ENCODE measurements around the gene STXBP5L.

Gene STXBP5L

GRCh38 chr3:121232309-121233225 lies 324.6 kb downstream of the STXBP5L start:
- TF ChIP-seq PATZ1 (CRISPR knock-in tag; IDR thresholded peaks at IDR 0.05; ENCODE audit: borderline replicate concordance) (no peak), TCF4 (CRISPR knock-in tag; IDR thresholded peaks at IDR 0.05; ENCODE audit: borderline replicate concordance) (no peak), ZNF565 (CRISPR knock-in tag; conservative IDR thresholded peaks at IDR 0.05; ENCODE audit: low read depth) (no peak), ESRRG (CRISPR knock-in tag; IDR thresholded peaks at IDR 0.05) (no peak), CREB5 (CRISPR knock-in tag; IDR thresholded peaks at IDR 0.05; ENCODE audit: low read depth) (no peak), TSHZ2 (CRISPR knock-in tag; IDR thresholded peaks at IDR 0.05) (no peak), TOX (CRISPR knock-in tag; IDR thresholded peaks at IDR 0.05; ENCODE audit: borderline replicate concordance) (no peak), PPARA (CRISPR knock-in tag; IDR thresholded peaks at IDR 0.05; ENCODE audit: borderline replicate concordance) (no peak), ZNF8 (CRISPR knock-in tag; IDR thresholded peaks at IDR 0.05) (no peak), ISL1 (CRISPR knock-in tag; IDR thresholded peaks at IDR 0.05) (no peak), SNAI2 (CRISPR knock-in tag; IDR thresholded peaks at IDR 0.05) (no peak)
- no peak for ATAC-seq

GRCh38 chr3:121243208-121243607 lies 335.2 kb downstream of the STXBP5L start:
- no peak for ATAC-seq
- TF ChIP-seq GLIS3 (CRISPR knock-in tag; IDR thresholded peaks at IDR 0.05), result no peak
- no peak for TF ChIP-seq ZFP30 (CRISPR knock-in tag; IDR thresholded peaks at IDR 0.05)
- no peak for TF ChIP-seq CSDC2 (CRISPR knock-in tag; IDR thresholded peaks at IDR 0.05)
- no peak for TF ChIP-seq ZNF565 (CRISPR knock-in tag; conservative IDR thresholded peaks at IDR 0.05; ENCODE audit: low read depth)
- TF ChIP-seq BACH2 (CRISPR knock-in tag; IDR thresholded peaks at IDR 0.05; ENCODE audit: borderline replicate concordance), result no peak
- TF ChIP-seq POU6F1 (CRISPR knock-in tag; IDR thresholded peaks at IDR 0.05; ENCODE audit: borderline replicate concordance, low read depth), result no peak
- TF ChIP-seq ZC3H10 (CRISPR knock-in tag; IDR thresholded peaks at IDR 0.05), result no peak
- TF ChIP-seq TSHZ2 (CRISPR knock-in tag; IDR thresholded peaks at IDR 0.05), result no peak
- no peak for TF ChIP-seq ARNTL (CRISPR knock-in tag; IDR thresholded peaks at IDR 0.05; ENCODE audit: borderline replicate concordance, low read depth)

- TF ChIP-seq ARNTL (CRISPR knock-in tag; IDR thresholded peaks at IDR 0.05; ENCODE audit: borderline replicate concordance, low read depth), result no peak
- no peak for ATAC-seq
These were observed 344.7 kb downstream of the STXBP5L start for GRCh38 chr3:121252676-121253075.

All from SK-N-SH treated with all-trans-retinoic acid at 6 μM for 48 hours (cell line).